MCF 10A (cell line): ENCODE data around the gene ABHD16B. TPM values are rescaled to one million over a fixed set of nuclear protein-coding genes. Genes with fewer than 3 reads are reported as not detected.

Experiments used
- BruUV-seq: library from RNA; stranded (reverse); fragments of 400-500 nt; replicated peaks from 2 replicates; lab custom pipeline; 2021; lab: Mats Ljungman, UMichigan
- CTCF ChIA-PET: fragments of 300-600 bp; sonication (Branson Sonifier 250); formaldehyde crosslinking; extraction: SDS; loops from one replicate; lab custom pipeline; 2021; ENCODE audit warnings: antibody characterized with exemption, inconsistent platforms; lab: Yijun Ruan, JAX
- POLR2A ChIA-PET: fragments of 300-600, 350-650 bp; sonication (Branson Sonifier 250); formaldehyde crosslinking; extraction: SDS; loops from one replicate; lab custom pipeline; 2020; ENCODE audit warnings: antibody characterized with exemption, inconsistent platforms; lab: Yijun Ruan, JAX
- DNase-seq: peaks from one replicate; pipeline ENCODE4 v3.0.0-alpha.2; 2018; ENCODE audit not compliant: unreplicated experiment
- H3K27ac Mint-ChIP-seq: one replicate; pipeline ENCODE4 v1.8.0; 2022; ENCODE audit warnings: mild to moderate bottlenecking, low read depth, mixed read lengths; ENCODE audit not compliant: unreplicated experiment
- H3K27me3 Mint-ChIP-seq: one replicate; pipeline ENCODE4 v1.8.0; 2022; ENCODE audit warnings: mixed read lengths; ENCODE audit not compliant: insufficient read depth, unreplicated experiment
- H3K36me3 Mint-ChIP-seq: one replicate; pipeline ENCODE4 v1.8.0; 2022; ENCODE audit warnings: mild to moderate bottlenecking, moderate library complexity, mixed read lengths; ENCODE audit not compliant: insufficient read depth, unreplicated experiment
- H3K4me1 Mint-ChIP-seq: one replicate; pipeline ENCODE4 v1.8.0; 2022; ENCODE audit warnings: mixed read lengths; ENCODE audit not compliant: insufficient read depth, unreplicated experiment
- H3K4me3 Mint-ChIP-seq: one replicate; pipeline ENCODE4 v1.8.0; 2022; ENCODE audit warnings: mild to moderate bottlenecking, moderate library complexity, mixed read lengths; ENCODE audit not compliant: unreplicated experiment
- H3K9me3 Mint-ChIP-seq: one replicate; pipeline ENCODE4 v1.8.0; 2022; ENCODE audit warnings: mixed read lengths; ENCODE audit not compliant: unreplicated experiment
- intact Hi-C: fragments of 100-400 bp; cut with micrococcal nuclease; formaldehyde crosslinking; loops from 2 replicates; pipeline ENCODE4 v1.14.1; 2022
- total RNA-seq: library from RNA; stranded (reverse); gene quantifications from 2 replicates; pipeline ENCODE4 v1.2.3, GENCODE V29; 2022
- TF ChIP-seq, protein P1 (sequence below): fragments of 200-600 bp; IDR thresholded peaks from one replicate; pipeline ENCODE4 v1.8.0; 2022; ENCODE audit warnings: antibody characterized with exemption, mild to moderate bottlenecking; ENCODE audit not compliant: unreplicated experiment

ABHD16B gene
- total RNA-seq, 1 experiment from 2014 or later: not detected

DNA sequence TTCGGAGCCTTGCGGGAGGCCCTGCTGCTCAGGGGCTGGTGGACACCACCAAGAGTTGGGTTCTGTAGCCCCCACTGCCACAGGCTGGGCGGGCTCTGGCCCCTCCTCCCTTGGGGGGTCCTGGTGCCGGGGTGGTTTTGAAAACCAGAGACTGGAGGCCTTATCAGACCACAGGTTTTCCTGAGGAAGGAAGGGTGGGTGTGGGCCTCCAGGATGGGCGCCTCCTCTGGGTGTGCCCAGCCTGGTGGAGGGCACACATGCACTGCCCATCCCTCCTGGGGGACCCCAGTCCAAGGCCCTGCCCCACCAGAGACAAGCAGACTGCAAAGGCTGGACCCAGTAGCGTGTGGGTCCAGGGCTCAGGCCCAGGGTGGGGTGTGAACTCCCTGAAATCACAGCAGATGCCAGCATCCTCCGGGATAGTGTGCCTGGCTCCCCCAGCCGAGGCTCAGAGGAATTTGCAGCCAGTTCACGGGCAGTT, 16.7 kb upstream of the ABHD16B start:
- no peak overlapping the region for H3K27ac Mint-ChIP-seq
- peaks cover 10% of the 10 kb centered on the region for H3K27me3 Mint-ChIP-seq
- BruUV-seq: no TSS peak
- CTCF ChIA-PET: no interaction called here
- H3K9me3 Mint-ChIP-seq: no peaks in the 10 kb centered on the region
- TF ChIP-seq, protein P1, sequence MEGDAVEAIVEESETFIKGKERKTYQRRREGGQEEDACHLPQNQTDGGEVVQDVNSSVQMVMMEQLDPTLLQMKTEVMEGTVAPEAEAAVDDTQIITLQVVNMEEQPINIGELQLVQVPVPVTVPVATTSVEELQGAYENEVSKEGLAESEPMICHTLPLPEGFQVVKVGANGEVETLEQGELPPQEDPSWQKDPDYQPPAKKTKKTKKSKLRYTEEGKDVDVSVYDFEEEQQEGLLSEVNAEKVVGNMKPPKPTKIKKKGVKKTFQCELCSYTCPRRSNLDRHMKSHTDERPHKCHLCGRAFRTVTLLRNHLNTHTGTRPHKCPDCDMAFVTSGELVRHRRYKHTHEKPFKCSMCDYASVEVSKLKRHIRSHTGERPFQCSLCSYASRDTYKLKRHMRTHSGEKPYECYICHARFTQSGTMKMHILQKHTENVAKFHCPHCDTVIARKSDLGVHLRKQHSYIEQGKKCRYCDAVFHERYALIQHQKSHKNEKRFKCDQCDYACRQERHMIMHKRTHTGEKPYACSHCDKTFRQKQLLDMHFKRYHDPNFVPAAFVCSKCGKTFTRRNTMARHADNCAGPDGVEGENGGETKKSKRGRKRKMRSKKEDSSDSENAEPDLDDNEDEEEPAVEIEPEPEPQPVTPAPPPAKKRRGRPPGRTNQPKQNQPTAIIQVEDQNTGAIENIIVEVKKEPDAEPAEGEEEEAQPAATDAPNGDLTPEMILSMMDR: no peak
- H3K4me1 Mint-ChIP-seq: no peaks in the 10 kb centered on the region
- H3K36me3 Mint-ChIP-seq: peaks cover 6% of the 10 kb centered on the region
- POLR2A ChIA-PET: no interaction called here
- no peak overlapping the region for H3K4me3 Mint-ChIP-seq
- intact Hi-C loops: no loop called here
- no peak for DNase-seq

DNA sequence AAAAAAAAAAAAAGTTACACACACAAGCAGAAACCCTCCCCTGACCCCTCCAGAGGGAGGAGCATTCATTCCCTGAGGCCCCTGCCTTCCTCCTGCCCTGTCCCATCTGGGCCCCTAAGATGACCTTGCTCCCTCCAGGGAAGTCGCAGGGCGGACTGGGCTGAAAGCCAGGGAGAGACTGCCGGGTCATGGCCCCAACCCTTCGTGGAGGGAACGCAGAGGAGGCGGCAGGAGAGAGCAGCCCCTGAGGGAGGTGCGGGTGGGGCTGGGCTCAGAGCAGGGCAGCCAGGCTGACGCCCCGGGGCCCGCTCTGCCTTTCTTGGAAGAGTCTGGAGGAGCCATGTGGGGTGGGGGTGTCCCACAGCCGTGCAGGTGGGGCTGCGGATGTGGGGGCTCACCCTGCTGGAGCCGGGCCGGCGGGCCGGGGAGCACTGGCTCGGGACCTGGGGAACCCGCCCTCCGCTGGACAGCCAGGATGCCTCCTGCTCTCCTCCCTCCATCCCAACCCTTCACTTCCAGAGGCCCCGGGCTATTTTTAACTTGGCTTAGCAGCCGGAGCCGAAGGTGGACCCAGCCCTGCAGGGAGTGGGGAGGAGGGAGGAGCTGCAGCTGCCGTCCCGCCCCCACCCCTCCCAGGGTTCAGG, 15.0 kb upstream of the ABHD16B start:
- DNase-seq: peak; percentile 52
- ChIA-PET POLR2A (interaction anchor here (0.7 to 1.0 kb wide), 2 partner anchors 19 to 68 kb away, joined by 3 read pairs; partner anchors contain the start of gene TPD52L2), CTCF (no interaction called here)
- Mint-ChIP-seq H3K4me1 (no peaks in the 10 kb centered on the region), H3K27me3 (peaks cover 20% of the 10 kb centered on the region), H3K36me3 (peaks cover 6% of the 10 kb centered on the region), H3K27ac (no peak overlapping the region), H3K9me3 (no peaks in the 10 kb centered on the region), H3K4me3 (no peak overlapping the region)
- intact Hi-C loops: no loop called here
- BruUV-seq: no TSS peak
- TF ChIP-seq, protein P1: no peak

DNA sequence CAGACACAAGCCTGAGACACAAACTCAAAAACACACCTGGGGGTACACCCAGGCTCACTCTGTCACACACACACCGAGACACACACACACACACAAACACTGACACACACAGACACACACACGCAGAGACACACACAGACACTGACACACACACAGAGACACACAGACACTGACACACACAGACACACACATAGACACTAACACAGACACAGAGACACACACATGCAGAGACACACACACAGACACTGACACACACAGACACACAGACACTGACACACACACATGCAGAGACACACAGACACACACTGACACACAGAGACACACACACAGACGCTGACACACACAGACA, 14.4 kb upstream of the ABHD16B start:
- no peak overlapping the region for H3K4me3 Mint-ChIP-seq
- peaks cover 24% of the 10 kb centered on the region for H3K27me3 Mint-ChIP-seq
- DNase-seq: no peak
- H3K36me3 Mint-ChIP-seq: peaks cover 6% of the 10 kb centered on the region
- TF ChIP-seq, protein P1: no peak
- ChIA-PET CTCF (no interaction called here), POLR2A (interaction anchor here (0.7 to 1.0 kb wide), 2 partner anchors 18 to 69 kb away, joined by 3 read pairs; partner anchors contain the start of gene TPD52L2)
- intact Hi-C loops: no loop called here
- no TSS peak for BruUV-seq
- no peaks in the 10 kb centered on the region for H3K4me1 Mint-ChIP-seq
- no peaks in the 10 kb centered on the region for H3K9me3 Mint-ChIP-seq
- no peak overlapping the region for H3K27ac Mint-ChIP-seq

DNA sequence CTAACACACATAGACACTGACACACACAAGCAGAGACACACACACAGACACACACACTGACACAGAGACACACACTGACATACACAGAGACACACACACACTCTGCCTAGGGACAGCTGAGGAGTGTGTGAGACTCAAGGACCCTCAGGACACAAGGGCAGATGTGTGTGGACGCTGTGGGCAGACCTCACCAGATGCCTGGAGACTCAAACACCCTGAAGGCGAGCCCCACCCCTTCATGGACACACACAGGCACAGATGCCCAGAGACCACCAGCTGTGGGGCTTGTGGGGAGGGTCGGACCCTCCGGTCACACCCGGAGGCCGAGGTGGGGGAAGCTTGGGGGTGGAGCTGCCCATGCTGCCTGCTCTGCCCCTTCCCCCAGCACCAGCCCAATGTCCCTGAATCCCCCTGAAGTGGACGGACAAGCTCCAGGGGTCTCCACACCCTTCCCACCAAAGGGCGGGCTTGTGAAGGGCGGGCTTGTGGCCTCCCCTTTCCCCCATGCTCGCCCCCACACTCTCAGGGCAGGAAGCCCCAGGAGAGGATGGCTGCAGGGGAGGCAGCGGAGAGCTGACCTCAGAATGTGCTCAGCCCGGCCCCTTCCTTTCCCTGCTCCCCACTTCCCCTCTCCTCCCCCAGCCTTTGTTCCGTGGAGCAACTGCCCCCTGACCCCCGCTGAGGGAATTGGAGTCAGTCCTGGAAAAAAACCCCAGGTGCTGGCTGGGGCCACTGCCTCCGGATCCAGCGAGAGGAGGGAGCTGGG, 13.9 kb upstream of the ABHD16B start:
- BruUV-seq: no TSS peak
- intact Hi-C loops: no loop called here
- Mint-ChIP-seq H3K27me3 (peaks cover 24% of the 10 kb centered on the region), H3K4me1 (no peaks in the 10 kb centered on the region), H3K9me3 (no peaks in the 10 kb centered on the region), H3K27ac (no peak overlapping the region), H3K36me3 (peaks cover 6% of the 10 kb centered on the region), H3K4me3 (no peak overlapping the region)
- ChIA-PET POLR2A (no interaction called here), CTCF (interaction anchor here (0.6 kb wide), 1 partner anchor 60 kb away, joined by 3 read pairs; no protein-coding TSS in a partner anchor)
- no peak for DNase-seq
- TF ChIP-seq, protein P1: no peak
